K562 (cell line): ENCODE measurements around the gene LTA. TPM values are rescaled to one million over a fixed set of nuclear protein-coding genes. Genes with fewer than 3 reads are reported as not detected.

Experiments
- ATAC-seq: fragments of 200-7000 bp; cut with Tn5 transposase; 3 replicates; pipeline ENCODE4 v1.9.1; 2020; ENCODE audit warnings: moderate library complexity
- BruUV-seq: library from RNA; stranded (reverse); fragments of 400-500 nt; replicated peaks from 2 replicates; lab custom pipeline; 2021; lab: Mats Ljungman, UMichigan
- CTCF ChIA-PET: fragments of 300-600 bp; formaldehyde crosslinking; extraction: SDS; loops from one replicate; lab custom pipeline; 2021; ENCODE audit warnings: low intra/inter-chr PET ratio; lab: Yijun Ruan, JAX
- POLR2A ChIA-PET: fragments of 300-600, 350-650 bp; sonication (Branson Sonifier 250); formaldehyde crosslinking; extraction: SDS; loops from one replicate; lab custom pipeline; 2021; ENCODE audit warnings: antibody characterized with exemption, inconsistent platforms; lab: Yijun Ruan, JAX
- DNase-seq, 4 experiments: peaks; one replicate each; pipeline versions ENCODE4 v3.0.0 to v3.0.0-alpha.2; 2011 to 2018; ENCODE audit warnings: low spot score in 3 of 4, mixed read lengths in 3 of 4; ENCODE audit errors: extremely low read depth in 1 of 4
- FAIRE-seq: peaks from 2 replicates; lab custom pipeline; 2011; peaks lifted over from hg19 to GRCh38; lab: Jason Lieb, UNC
- H2AFZ ChIP-seq: 2 replicates; pipeline ENCODE4 v1.6.0; 2011; ENCODE audit warnings: low read depth, low read length, control low read depth, inconsistent platforms
- H3K27ac ChIP-seq: fragments of 200-600 bp; 3 replicates; pipeline ENCODE4 v1.8.0; 2011; ENCODE audit warnings: low read depth, mild to moderate bottlenecking, control low read depth, inconsistent platforms, low read length, moderate library complexity, mixed read lengths; ENCODE audit errors: extremely low read depth
- H3K27me3 ChIP-seq, 2 experiments: fragments of 300-600 bp in 1 of 2; 2 replicates in 1 of 2; 3 replicates in 1 of 2; pipeline versions ENCODE4 v1.6.0 to v1.8.0; 2011; ENCODE audit warnings: inconsistent platforms in 2 of 2, low read length in 2 of 2, mild to moderate bottlenecking in 1 of 2, mixed read lengths in 1 of 2, moderate library complexity in 1 of 2; ENCODE audit not compliant: control insufficient read depth in 2 of 2, insufficient read depth in 2 of 2
- H3K36me3 ChIP-seq: fragments of 300-600 bp; 3 replicates; pipeline ENCODE4 v1.8.0; 2011; ENCODE audit warnings: mild to moderate bottlenecking, low read length, inconsistent platforms; ENCODE audit not compliant: control insufficient read depth, insufficient read depth
- H3K4me1 ChIP-seq, 2 experiments: fragments of 200-600 bp in 1 of 2; replicated peaks in 1 of 2; 2 replicates in 1 of 2; 3 replicates in 1 of 2; pipeline versions ENCODE4 v1.5.1 to v1.8.0; 2011; ENCODE audit warnings: inconsistent platforms in 2 of 2, low read length in 2 of 2, mild to moderate bottlenecking in 1 of 2, mixed read lengths in 1 of 2, moderate library complexity in 1 of 2; ENCODE audit not compliant: control insufficient read depth in 2 of 2, insufficient read depth in 2 of 2
- H3K4me2 ChIP-seq: 2 replicates; pipeline ENCODE4 v1.6.1; 2011; ENCODE audit warnings: low read length, control low read depth, inconsistent platforms, mixed read lengths; ENCODE audit not compliant: insufficient read depth
- H3K4me3 ChIP-seq: fragments of 200-600 bp; sonication (generic), shearing (Covaris generic); 2 replicates; pipeline ENCODE4 v1.5.1; 2016; ENCODE audit warnings: control low read depth, inconsistent platforms
- H3K79me2 ChIP-seq: fragments of 200-600 bp; 3 replicates; pipeline ENCODE4 v1.8.0; 2011; ENCODE audit warnings: low read length, inconsistent platforms; ENCODE audit not compliant: control insufficient read depth, insufficient read depth
- H3K9ac ChIP-seq, 2 experiments: 2 replicates each; pipeline versions ENCODE4 v1.6.0 to v1.6.1; 2011; ENCODE audit warnings: low read depth in 2 of 2, low read length in 2 of 2, control low read depth in 1 of 2, inconsistent platforms in 1 of 2, mild to moderate bottlenecking in 1 of 2, mixed read lengths in 1 of 2; ENCODE audit not compliant: insufficient read depth in 1 of 2
- H3K9me1 ChIP-seq: one replicate; pipeline ENCODE4 v1.6.0; 2011; ENCODE audit warnings: inconsistent platforms, mild to moderate bottlenecking, low read length, moderate library complexity; ENCODE audit not compliant: control insufficient read depth, insufficient read depth
- H3K9me3 ChIP-seq: replicated peaks from 2 replicates; pipeline ENCODE4 v1.5.1; 2011; ENCODE audit warnings: low read depth, low read length, inconsistent platforms; ENCODE audit not compliant: control insufficient read depth, insufficient read depth
- H4K20me1 ChIP-seq: replicated peaks from 2 replicates; pipeline ENCODE4 v1.6.1; 2011; ENCODE audit warnings: low read length, inconsistent platforms, mixed read lengths; ENCODE audit not compliant: control insufficient read depth, insufficient read depth
- CBX2 ChIP-seq: fragments of 200-600 bp; sonication (generic); IDR thresholded peaks from one replicate; pipeline ENCODE4 v1.6.1; 2012; ENCODE audit warnings: mild to moderate bottlenecking, low read length, inconsistent platforms; ENCODE audit not compliant: insufficient read depth, poor library complexity, severe bottlenecking
- ETV5 ChIP-seq: sonication (generic); formaldehyde crosslinking; IDR thresholded peaks from 2 replicates; pipeline ENCODE4 v1.4.0; 2020; ENCODE audit warnings: low read depth, mild to moderate bottlenecking, missing genetic modification reagents
- FOXK1 ChIP-seq: sonication (generic); formaldehyde crosslinking; IDR thresholded peaks from 2 replicates; pipeline ENCODE4 v1.8.0; 2022; ENCODE audit warnings: missing genetic modification reagents, mild to moderate bottlenecking, borderline replicate concordance
- HDAC8 ChIP-seq: fragments of 450-650 bp; IDR thresholded peaks from 2 replicates; pipeline ENCODE4 v1.6.1; 2016; ENCODE audit warnings: mild to moderate bottlenecking, missing genetic modification characterization, moderate library complexity, missing compliant biosample characterization
- NFE2 ChIP-seq: IDR thresholded peaks from 2 replicates; pipeline ENCODE4 v1.6.1; 2014; ENCODE audit warnings: antibody characterized with exemption, low read depth
- NFRKB ChIP-seq: fragments of 450-650 bp; IDR thresholded peaks from 2 replicates; pipeline ENCODE4 v1.6.1; 2016; ENCODE audit warnings: low read depth
- NR2C2 ChIP-seq, 2 experiments: fragments of 200-800 bp in 1 of 2; sonication (Bioruptor generic) in 1 of 2; sonication (generic) in 1 of 2; formaldehyde crosslinking in 1 of 2; IDR thresholded peaks; 2 replicates each; pipeline versions ENCODE4 v1.6.1 to v1.8.0; 2016 to 2022; ENCODE audit warnings: mild to moderate bottlenecking in 1 of 2, missing compliant biosample characterization in 1 of 2, missing genetic modification characterization in 1 of 2, missing genetic modification reagents in 1 of 2
- NR3C1 ChIP-seq: sonication (generic); formaldehyde crosslinking; IDR thresholded peaks from 2 replicates; pipeline ENCODE4 v1.8.1; 2022; ENCODE audit warnings: missing genetic modification reagents
- POLR2G ChIP-seq: fragments of 200-400 bp; formaldehyde crosslinking; IDR thresholded peaks from 2 replicates; pipeline ENCODE4 v1.6.1; 2017; ENCODE audit warnings: low read depth, mild to moderate bottlenecking, antibody characterized with exemption, low read length, moderate library complexity
- PURB ChIP-seq: sonication (generic); formaldehyde crosslinking; IDR thresholded peaks from 2 replicates; pipeline ENCODE4 v1.9.0; 2021; ENCODE audit warnings: low read depth, mild to moderate bottlenecking, missing genetic modification reagents
- RAD51 ChIP-seq: fragments of 450-650 bp; IDR thresholded peaks from 2 replicates; pipeline ENCODE4 v1.7.1; 2016; ENCODE audit warnings: low read depth, mild to moderate bottlenecking, borderline replicate concordance
- RBM22 ChIP-seq: fragments of 200-400 bp; formaldehyde crosslinking; IDR thresholded peaks from 2 replicates; pipeline ENCODE4 v1.6.1; 2018; ENCODE audit warnings: low read length, low read depth; ENCODE audit not compliant: poor library complexity, severe bottlenecking
- TEAD2 ChIP-seq: fragments of 450-650 bp; IDR thresholded peaks from 2 replicates; pipeline ENCODE4 v1.6.1; 2016; ENCODE audit warnings: missing genetic modification characterization, control low read depth, missing compliant biosample characterization
- U2AF2 ChIP-seq: fragments of 200-400 bp; formaldehyde crosslinking; optimal IDR thresholded peaks from 2 replicates; pipeline ENCODE3; 2017; ENCODE audit warnings: low read depth, mild to moderate bottlenecking, low read length
- ZBTB33 ChIP-seq: sonication (generic); formaldehyde crosslinking; IDR thresholded peaks from 2 replicates; pipeline ENCODE4 v1.8.1; 2023; ENCODE audit warnings: mild to moderate bottlenecking, missing genetic modification reagents
- ZNF224 ChIP-seq: sonication (generic); formaldehyde crosslinking; IDR thresholded peaks from 2 replicates; pipeline ENCODE4 v1.8.0; 2022; ENCODE audit warnings: mild to moderate bottlenecking, missing genetic modification reagents
- ZNF239 ChIP-seq: fragments of 250-450 bp; sonication (Bioruptor Pico); IDR thresholded peaks from 2 replicates; pipeline ENCODE4 v1.4.0; 2020; ENCODE audit warnings: mild to moderate bottlenecking
- WGBS: fragments of 100-300 bp; shearing (Covaris generic); methylation state at CpG from one replicate; pipeline ENCODE4 v1.1.6; 2016; ENCODE audit warnings: low coverage, mixed read lengths; ENCODE audit not compliant: insufficient coverage; ENCODE audit errors: missing lambda C conversion rate; 5-methylcytosine and 5-hydroxymethylcytosine counted together
- in situ Hi-C: fragments of 300-500 bp; cut with MboI; formaldehyde crosslinking; loops from 4 replicates; pipeline ENCODE4 v1.15.0; 2018; ENCODE audit warnings: inconsistent platforms, mixed read lengths
- intact Hi-C: fragments of 100-400 bp; cut with micrococcal nuclease; formaldehyde crosslinking; loops from 2 replicates; pipeline ENCODE4 v1.14.2; 2022
- polyA plus RNA-seq, 8 experiments: library from polyadenylated mRNA; depleted of rRNA in 4 of 8; stranded (reverse) in 5 of 8; unstranded in 3 of 8; fragments of >200 nt; fragmentation: Nextera tagmentation in 2 of 8; fragmentation: Illumina TruSeq in 1 of 8; extraction: Ambion mirVana in 2 of 8; extraction: Trizol in 1 of 8; gene quantifications; 2 replicates each; pipeline versions ENCODE4 v1.2.1 to v1.2.3, GENCODE V29; 2011 to 2014; ENCODE audit warnings: inconsistent platforms in 1 of 8, missing spikeins in 1 of 8
- total RNA-seq, 7 experiments: library from RNA; depleted of rRNA in 6 of 7; stranded (reverse); fragments of >200 nt in 6 of 7; fragmentation: Illumina TruSeq in 2 of 7; extraction: Trizol in 2 of 7; gene quantifications; 2 replicates each; pipeline versions ENCODE4 v1.2.1 to v1.2.3, GENCODE V29; 2011 to 2021; ENCODE audit warnings: low replicate concordance in 1 of 7
- TF ChIP-seq, protein P1 (sequence below): fragments of 450-650 bp; IDR thresholded peaks from one replicate; pipeline ENCODE4 v1.6.1; 2018; ENCODE audit warnings: mild to moderate bottlenecking, moderate library complexity; ENCODE audit not compliant: partially characterized antibody

LTA gene
- total and polyA plus RNA-seq, 9 of the 15 experiments (the other 6 are each of a cell fraction or from before 2014, with no cell fraction given) = 0.80 TPM; not detected in 8

DNA sequence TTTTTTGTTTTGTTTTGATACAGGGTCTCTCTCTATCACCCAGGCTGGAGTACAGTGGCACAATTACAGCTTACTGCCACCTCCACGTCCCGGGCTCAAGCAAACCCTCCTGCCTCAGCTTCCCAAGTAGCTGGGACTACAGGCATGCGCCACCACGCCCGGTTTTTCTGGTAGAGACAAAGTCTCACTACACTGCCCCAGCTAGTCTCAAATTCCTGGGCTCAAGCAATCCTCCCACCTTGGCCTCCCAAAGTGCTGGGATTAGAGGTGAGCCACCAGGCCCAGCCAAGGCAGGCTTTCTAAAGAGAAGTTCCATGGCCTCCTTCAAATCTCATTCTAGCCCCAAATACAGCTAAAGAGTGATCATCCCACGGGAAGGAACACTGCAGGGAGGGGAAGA, 38.1 kb upstream of the LTA start (continued):
- no peak for TF ChIP-seq NFRKB
- TF ChIP-seq HDAC8 (tag) = no peak
- 0 out of 2 replicates have a peak, but pooled peaks have one; percentile 18 for TF ChIP-seq FOXK1 (CRISPR knock-in tag)

DNA sequence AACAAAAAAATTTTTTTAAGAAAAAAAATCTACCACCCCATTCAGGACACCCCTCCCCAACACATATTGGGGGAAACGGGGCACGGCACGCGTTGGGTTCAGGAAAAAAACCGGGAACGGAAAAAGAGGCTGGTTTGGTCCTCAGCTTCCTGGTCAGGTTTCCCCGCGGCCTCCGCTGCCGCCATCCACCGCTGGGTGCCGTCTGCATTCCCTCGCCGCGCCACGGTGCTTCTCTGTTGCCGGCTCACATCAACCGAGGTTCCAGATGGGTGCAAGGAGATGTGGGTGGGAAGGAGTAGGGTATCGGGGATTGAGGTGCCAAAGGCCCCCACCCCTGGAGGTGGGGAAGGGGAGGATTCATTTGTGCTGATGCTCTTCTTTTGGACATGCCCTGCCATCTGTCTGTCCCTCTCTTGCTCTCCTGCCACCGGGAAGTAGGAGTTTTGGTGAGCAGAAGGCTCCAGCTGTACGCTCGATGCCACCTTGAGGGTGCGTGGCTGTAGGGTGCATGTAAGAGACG, 37.5 kb upstream of the LTA start:
- H3K36me3 ChIP-seq = peaks cover 100% of the 10 kb centered on the region
- peaks cover 10% of the 10 kb centered on the region in 2 experiments for H3K4me1 ChIP-seq
- DNase-seq (peak in 1 of 4 experiments; percentile 21), ATAC-seq (no peak), FAIRE-seq (no peak)
- H3K79me2 ChIP-seq = peaks cover 64% of the 10 kb centered on the region
- H2AFZ ChIP-seq = no peak overlapping the region
- intact Hi-C loops (no loop called here), in situ Hi-C loops (loop anchor here (5.0 to 25.0 kb wide), 2 partner anchors 37 to 1428 kb away; partner anchors contain the start of genes BRD2, HLA-DMA and MICB)
- no peak overlapping the region for H3K4me3 ChIP-seq
- H4K20me1 ChIP-seq = peaks cover 54% of the 10 kb centered on the region
- peaks cover 14% of the 10 kb centered on the region for H3K9me1 ChIP-seq
- CTCF ChIA-PET = no interaction called here
- no peak overlapping the region for H3K27ac ChIP-seq
- 93% methylated on average over 24 of the region's 24 CpGs for WGBS
- POLR2A ChIA-PET = interaction anchor here (0.7 to 1.2 kb wide), 4 partner anchors 10 to 103 kb away, joined by 3 to 4 read pairs (median 4); no protein-coding TSS in a partner anchor
- peak overlapping the region in 1 of 2 experiments; percentile 46; a peak in 1 of 4 replicates for H3K9ac ChIP-seq
- no TSS peak for BruUV-seq
- H3K27me3 ChIP-seq = no peaks in the 10 kb centered on the region
- H3K4me2 ChIP-seq = no peak overlapping the region
- no peaks in the 10 kb centered on the region for H3K9me3 ChIP-seq
- no peak for TF ChIP-seq RAD51
- no peak for TF ChIP-seq U2AF2
- no peak for TF ChIP-seq NFE2
- no peak for TF ChIP-seq ZNF239 (CRISPR knock-in tag)
- TF ChIP-seq PURB (CRISPR knock-in tag) = no peak
- no peak for TF ChIP-seq TEAD2 (tag)
- TF ChIP-seq NR3C1 (CRISPR knock-in tag) = 0 out of 2 replicates have a peak, but pooled peaks have one; percentile 36
- no peak for TF ChIP-seq ETV5 (CRISPR knock-in tag)
- no peak for TF ChIP-seq CBX2
- peak; percentile 80 for TF ChIP-seq POLR2G
- TF ChIP-seq, protein P1, sequence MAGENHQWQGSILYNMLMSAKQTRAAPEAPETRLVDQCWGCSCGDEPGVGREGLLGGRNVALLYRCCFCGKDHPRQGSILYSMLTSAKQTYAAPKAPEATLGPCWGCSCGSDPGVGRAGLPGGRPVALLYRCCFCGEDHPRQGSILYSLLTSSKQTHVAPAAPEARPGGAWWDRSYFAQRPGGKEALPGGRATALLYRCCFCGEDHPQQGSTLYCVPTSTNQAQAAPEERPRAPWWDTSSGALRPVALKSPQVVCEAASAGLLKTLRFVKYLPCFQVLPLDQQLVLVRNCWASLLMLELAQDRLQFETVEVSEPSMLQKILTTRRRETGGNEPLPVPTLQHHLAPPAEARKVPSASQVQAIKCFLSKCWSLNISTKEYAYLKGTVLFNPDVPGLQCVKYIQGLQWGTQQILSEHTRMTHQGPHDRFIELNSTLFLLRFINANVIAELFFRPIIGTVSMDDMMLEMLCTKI = no peak
- TF ChIP-seq FOXK1 (CRISPR knock-in tag) = no peak
- TF ChIP-seq ZBTB33 (CRISPR knock-in tag) = peak; percentile 26; the same call in 1 of the 2 replicates
- TF ChIP-seq ZNF224 = no peak
- TF ChIP-seq NR2C2 (CRISPR knock-in tag; IDR thresholded peaks at IDR 0.05) = 0 out of 2 replicates have a peak, but pooled peaks have one; percentile 35
- no peak for TF ChIP-seq NR2C2 (tag; IDR thresholded peaks at IDR 0.05)
- TF ChIP-seq RBM22 = peak; percentile 95
